MM.1S (cell line): ENCODE measurements around the gene TSHZ3.

Source experiments
- EZH2 ChIP-seq: fragments of 300-600 bp; sonication (generic); optimal IDR thresholded peaks from 2 replicates; pipeline ENCODE3; 2017; ENCODE audit warnings: low read depth, mild to moderate bottlenecking, antibody characterized with exemption, low read length, mixed read lengths
- EZH2phosphoT487 ChIP-seq: fragments of 300-600 bp; sonication (generic); IDR thresholded peaks from 2 replicates; pipeline ENCODE4 v1.6.1; 2018; ENCODE audit warnings: antibody characterized with exemption, low read length
- TF ChIP-seq, protein P1 (sequence below): fragments of 300-600 bp; sonication (generic); IDR thresholded peaks from 2 replicates; pipeline ENCODE4 v1.5.1; 2016; ENCODE audit warnings: antibody characterized with exemption, low read length, mixed read lengths

DNA sequence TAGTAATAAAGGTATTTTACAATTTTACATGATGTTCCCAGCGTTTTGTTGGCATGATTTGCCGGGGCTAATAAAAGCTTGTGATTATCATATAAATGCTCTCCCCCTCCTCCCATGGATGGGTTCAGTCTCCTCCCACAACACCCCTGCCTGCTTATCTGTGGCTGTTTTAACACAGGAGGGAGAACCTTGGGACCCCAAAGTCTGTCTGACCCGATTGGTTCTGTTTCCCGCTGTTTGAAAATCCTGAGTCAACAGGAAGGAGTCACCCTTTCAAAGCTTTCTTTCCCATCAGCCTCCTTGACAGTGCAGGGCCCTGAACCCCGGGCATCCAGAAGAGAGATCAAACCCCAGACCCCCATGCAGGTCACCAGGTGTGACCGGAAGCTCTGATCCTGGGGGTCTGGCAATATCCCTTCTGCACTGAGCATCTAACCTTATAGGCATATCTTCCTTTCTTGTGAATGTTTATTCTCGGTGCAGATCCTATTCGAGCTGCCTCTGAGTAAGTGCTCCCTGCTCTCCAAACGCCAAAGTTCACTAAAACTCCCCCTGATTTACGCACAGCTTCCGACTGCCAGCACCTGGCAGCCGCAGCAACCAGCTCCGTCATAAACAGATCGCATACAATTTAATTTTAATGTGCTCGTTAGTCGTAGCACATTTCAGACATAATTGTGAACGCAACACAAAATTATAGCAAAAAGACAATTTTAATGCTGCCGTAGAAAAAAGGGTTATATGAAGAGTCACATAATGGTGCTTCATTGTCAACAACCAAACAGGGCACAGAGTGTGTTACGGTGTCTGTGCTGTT lies 74.8 kb downstream of the TSHZ3 start:
- TF ChIP-seq, protein P1, sequence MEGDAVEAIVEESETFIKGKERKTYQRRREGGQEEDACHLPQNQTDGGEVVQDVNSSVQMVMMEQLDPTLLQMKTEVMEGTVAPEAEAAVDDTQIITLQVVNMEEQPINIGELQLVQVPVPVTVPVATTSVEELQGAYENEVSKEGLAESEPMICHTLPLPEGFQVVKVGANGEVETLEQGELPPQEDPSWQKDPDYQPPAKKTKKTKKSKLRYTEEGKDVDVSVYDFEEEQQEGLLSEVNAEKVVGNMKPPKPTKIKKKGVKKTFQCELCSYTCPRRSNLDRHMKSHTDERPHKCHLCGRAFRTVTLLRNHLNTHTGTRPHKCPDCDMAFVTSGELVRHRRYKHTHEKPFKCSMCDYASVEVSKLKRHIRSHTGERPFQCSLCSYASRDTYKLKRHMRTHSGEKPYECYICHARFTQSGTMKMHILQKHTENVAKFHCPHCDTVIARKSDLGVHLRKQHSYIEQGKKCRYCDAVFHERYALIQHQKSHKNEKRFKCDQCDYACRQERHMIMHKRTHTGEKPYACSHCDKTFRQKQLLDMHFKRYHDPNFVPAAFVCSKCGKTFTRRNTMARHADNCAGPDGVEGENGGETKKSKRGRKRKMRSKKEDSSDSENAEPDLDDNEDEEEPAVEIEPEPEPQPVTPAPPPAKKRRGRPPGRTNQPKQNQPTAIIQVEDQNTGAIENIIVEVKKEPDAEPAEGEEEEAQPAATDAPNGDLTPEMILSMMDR, result no peak
- TF ChIP-seq EZH2phosphoT487 (no peak), EZH2 (no peak)
